Osteoblast (primary cell): Measurements from ENCODE around the gene CIT. TPM values are rescaled to one million over a fixed set of nuclear protein-coding genes. Genes with fewer than 3 reads are reported as not detected.

ENCODE experiments used
- DNase-seq: peaks from one replicate; pipeline ENCODE4 v3.0.0; 2011; ENCODE audit warnings: low spot score, mixed read lengths; ENCODE audit not compliant: insufficient read length; ENCODE audit errors: missing footprints
- H2AFZ ChIP-seq: 2 replicates; pipeline ENCODE4 v1.6.0; 2011; ENCODE audit warnings: mild to moderate bottlenecking, low read length
- H3K27ac ChIP-seq: 2 replicates; pipeline ENCODE4 v1.5.1; 2011; ENCODE audit warnings: mild to moderate bottlenecking, low read depth, low read length, moderate library complexity
- H3K27me3 ChIP-seq: 2 replicates; pipeline ENCODE4 v1.6.0; 2012; ENCODE audit warnings: mild to moderate bottlenecking, control low read depth, inconsistent platforms, low read length, moderate library complexity; ENCODE audit not compliant: insufficient read depth
- H3K36me3 ChIP-seq: 2 replicates; pipeline ENCODE4 v1.5.1; 2011; ENCODE audit warnings: mild to moderate bottlenecking, low read length, control low read depth, moderate library complexity; ENCODE audit not compliant: insufficient read depth
- H3K4me1 ChIP-seq: 2 replicates; pipeline ENCODE4 v1.5.1; 2011; ENCODE audit warnings: mild to moderate bottlenecking, low read length, control low read depth, moderate library complexity; ENCODE audit not compliant: insufficient read depth
- H3K4me2 ChIP-seq: 2 replicates; pipeline ENCODE4 v1.6.0; 2011; ENCODE audit warnings: mild to moderate bottlenecking, low read length; ENCODE audit not compliant: insufficient read depth
- H3K4me3 ChIP-seq: fragments of 200-600 bp; sonication (generic); 3 replicates; pipeline ENCODE4 v1.5.1; 2012; ENCODE audit warnings: mild to moderate bottlenecking, low read length, inconsistent platforms; ENCODE audit not compliant: insufficient read depth
- H3K79me2 ChIP-seq: 2 replicates; pipeline ENCODE4 v1.6.0; 2012; ENCODE audit warnings: mild to moderate bottlenecking, low read length, control low read depth, inconsistent platforms; ENCODE audit not compliant: insufficient read depth
- H3K9me3 ChIP-seq: 2 replicates; pipeline ENCODE4 v1.5.1; 2011; ENCODE audit warnings: low read depth, low read length, control low read depth
- H4K20me1 ChIP-seq: 2 replicates; pipeline ENCODE4 v1.6.0; 2012; ENCODE audit warnings: mild to moderate bottlenecking, low read length, control low read depth; ENCODE audit not compliant: insufficient read depth
- total RNA-seq: library from RNA; depleted of rRNA; stranded (reverse); fragments of >200 nt; gene quantifications from 2 replicates; pipeline ENCODE4 v1.2.3, GENCODE V29; 2012
- TF ChIP-seq, protein P1 (sequence below): IDR thresholded peaks from 2 replicates; pipeline ENCODE4 v1.5.1; 2011; ENCODE audit warnings: mild to moderate bottlenecking, low read depth, low read length, moderate library complexity; ENCODE audit errors: extremely low read depth

CIT gene, protein sequence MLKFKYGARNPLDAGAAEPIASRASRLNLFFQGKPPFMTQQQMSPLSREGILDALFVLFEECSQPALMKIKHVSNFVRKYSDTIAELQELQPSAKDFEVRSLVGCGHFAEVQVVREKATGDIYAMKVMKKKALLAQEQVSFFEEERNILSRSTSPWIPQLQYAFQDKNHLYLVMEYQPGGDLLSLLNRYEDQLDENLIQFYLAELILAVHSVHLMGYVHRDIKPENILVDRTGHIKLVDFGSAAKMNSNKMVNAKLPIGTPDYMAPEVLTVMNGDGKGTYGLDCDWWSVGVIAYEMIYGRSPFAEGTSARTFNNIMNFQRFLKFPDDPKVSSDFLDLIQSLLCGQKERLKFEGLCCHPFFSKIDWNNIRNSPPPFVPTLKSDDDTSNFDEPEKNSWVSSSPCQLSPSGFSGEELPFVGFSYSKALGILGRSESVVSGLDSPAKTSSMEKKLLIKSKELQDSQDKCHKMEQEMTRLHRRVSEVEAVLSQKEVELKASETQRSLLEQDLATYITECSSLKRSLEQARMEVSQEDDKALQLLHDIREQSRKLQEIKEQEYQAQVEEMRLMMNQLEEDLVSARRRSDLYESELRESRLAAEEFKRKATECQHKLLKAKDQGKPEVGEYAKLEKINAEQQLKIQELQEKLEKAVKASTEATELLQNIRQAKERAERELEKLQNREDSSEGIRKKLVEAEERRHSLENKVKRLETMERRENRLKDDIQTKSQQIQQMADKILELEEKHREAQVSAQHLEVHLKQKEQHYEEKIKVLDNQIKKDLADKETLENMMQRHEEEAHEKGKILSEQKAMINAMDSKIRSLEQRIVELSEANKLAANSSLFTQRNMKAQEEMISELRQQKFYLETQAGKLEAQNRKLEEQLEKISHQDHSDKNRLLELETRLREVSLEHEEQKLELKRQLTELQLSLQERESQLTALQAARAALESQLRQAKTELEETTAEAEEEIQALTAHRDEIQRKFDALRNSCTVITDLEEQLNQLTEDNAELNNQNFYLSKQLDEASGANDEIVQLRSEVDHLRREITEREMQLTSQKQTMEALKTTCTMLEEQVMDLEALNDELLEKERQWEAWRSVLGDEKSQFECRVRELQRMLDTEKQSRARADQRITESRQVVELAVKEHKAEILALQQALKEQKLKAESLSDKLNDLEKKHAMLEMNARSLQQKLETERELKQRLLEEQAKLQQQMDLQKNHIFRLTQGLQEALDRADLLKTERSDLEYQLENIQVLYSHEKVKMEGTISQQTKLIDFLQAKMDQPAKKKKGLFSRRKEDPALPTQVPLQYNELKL (N-terminal part only)
- 8.8 and 10.1 TPM in 2 replicates for total RNA-seq

DNA sequence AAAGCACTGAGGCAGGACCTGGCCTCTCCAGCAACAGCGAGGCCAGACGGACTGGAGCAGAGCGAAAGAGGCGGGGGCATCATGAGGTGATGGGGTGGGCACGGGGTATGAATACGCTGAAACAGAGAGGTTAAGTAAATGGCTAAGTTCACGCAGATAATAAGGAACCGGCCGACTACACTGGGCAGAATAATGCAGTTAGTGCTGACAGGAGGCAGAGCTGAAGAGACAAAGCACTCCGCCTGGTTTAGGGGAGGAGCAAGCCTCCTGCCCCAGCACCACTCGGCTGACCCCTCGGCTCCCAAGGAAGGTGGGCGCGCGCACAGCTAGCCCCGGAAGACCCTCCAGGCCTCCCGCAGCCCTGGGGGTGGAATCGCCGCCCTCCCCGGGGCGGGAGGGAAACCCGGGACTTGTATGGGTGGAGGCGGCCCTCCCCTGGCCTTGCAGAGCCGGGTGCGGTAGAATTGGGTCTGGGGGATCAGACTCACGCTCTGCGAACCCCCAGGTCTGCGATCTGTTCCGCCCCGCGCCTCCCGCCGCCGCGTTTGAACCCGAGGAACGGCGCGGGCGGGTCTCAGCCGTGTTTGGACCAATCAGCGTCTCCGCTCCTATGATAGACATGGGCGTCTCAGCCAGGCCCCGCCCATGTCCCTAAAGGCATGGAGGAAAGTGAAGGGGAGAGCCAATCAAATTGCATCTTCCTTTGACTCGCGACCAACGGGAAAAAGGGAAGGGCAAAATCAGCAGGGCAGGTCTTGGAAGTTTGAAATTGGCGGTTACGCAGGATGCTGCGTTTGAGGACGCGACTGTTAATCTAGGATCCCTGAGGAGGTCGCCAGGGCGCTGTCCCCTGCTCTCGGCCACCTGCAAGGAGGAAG is at the start of gene CIT:
Gene CIT, minus strand, starts transcription at position 560 of the 878 bp plus-strand sequence. CDS start 1,152 bp downstream, outside the sequence.
- H3K4me2 ChIP-seq = peak within 1 kb of the TSS; percentile 92
- H3K36me3 ChIP-seq = peaks cover 5% of the 10 kb centered on the region
- peak within 1 kb of the TSS; percentile 95 for H2AFZ ChIP-seq
- TF ChIP-seq, protein P1, sequence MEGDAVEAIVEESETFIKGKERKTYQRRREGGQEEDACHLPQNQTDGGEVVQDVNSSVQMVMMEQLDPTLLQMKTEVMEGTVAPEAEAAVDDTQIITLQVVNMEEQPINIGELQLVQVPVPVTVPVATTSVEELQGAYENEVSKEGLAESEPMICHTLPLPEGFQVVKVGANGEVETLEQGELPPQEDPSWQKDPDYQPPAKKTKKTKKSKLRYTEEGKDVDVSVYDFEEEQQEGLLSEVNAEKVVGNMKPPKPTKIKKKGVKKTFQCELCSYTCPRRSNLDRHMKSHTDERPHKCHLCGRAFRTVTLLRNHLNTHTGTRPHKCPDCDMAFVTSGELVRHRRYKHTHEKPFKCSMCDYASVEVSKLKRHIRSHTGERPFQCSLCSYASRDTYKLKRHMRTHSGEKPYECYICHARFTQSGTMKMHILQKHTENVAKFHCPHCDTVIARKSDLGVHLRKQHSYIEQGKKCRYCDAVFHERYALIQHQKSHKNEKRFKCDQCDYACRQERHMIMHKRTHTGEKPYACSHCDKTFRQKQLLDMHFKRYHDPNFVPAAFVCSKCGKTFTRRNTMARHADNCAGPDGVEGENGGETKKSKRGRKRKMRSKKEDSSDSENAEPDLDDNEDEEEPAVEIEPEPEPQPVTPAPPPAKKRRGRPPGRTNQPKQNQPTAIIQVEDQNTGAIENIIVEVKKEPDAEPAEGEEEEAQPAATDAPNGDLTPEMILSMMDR = no peak
- H3K79me2 ChIP-seq = peaks cover 19% of the 10 kb centered on the region
- peaks cover 9% of the 10 kb centered on the region for H3K4me1 ChIP-seq
- peak within 1 kb of the TSS; percentile 93 for H3K4me3 ChIP-seq
- peak within 1 kb of the TSS; percentile 27 for H3K27ac ChIP-seq
- H3K27me3 ChIP-seq = no peaks in the 10 kb centered on the region
- peak; percentile 97 for DNase-seq
- H3K9me3 ChIP-seq = no peaks in the 10 kb centered on the region
- no peaks in the 10 kb centered on the region for H4K20me1 ChIP-seq

DNA sequence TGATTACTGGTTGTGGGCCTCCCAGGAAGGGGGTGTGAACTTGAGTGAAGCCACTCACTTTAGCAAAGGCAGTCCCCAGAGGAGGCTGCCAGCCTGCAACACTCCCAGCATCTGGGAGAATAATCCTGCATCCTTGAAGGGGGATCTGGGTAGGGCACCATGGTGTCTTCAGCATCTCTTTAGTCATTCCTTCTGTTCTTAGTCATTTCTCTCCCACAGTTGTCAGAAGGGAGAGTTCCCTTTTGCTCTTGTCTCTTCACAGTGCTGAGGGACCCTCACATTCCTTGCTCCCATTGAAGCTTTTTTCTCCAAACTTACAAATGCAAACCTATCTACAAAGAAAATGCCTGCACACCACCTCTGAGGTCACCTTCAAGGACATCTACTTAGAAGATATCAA is 48.1 kb upstream of the CIT start:
- Histone ChIP-seq H3K36me3 (no peaks in the 10 kb centered on the region), H4K20me1 (no peaks in the 10 kb centered on the region)

DNA sequence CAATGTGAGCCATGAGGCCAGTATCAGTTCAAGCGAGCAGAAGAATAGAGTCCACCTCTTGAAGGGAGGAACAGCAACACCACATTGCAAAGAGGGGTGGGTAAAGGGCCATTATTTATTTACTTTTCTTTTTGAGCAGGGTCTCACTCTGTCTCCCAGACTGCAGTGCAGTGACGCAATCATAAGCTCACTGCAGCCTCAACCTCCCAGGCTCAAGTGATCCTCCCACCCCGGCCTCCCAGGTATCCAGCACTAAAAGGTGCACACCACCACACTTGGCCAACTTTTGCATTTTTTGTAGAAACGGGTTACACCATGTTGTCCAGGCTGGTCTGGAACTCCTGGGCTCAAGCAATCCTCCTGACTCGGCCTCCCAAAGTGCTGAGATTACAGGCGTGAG is 42.9 kb upstream of the CIT start:
- Histone ChIP-seq H3K27ac (no peak overlapping the region), H2AFZ (no peak overlapping the region), H3K9me3 (no peaks in the 10 kb centered on the region), H4K20me1 (no peaks in the 10 kb centered on the region), H3K4me2 (no peak overlapping the region), H3K36me3 (no peaks in the 10 kb centered on the region), H3K79me2 (no peaks in the 10 kb centered on the region), H3K4me1 (no peaks in the 10 kb centered on the region), H3K27me3 (peaks cover 15% of the 10 kb centered on the region), H3K4me3 (no peak overlapping the region)
- DNase-seq = no peak
- TF ChIP-seq, protein P1 = no peak

More for the DNA sequence above, 48.1 kb upstream of the CIT start:
- peaks cover 18% of the 10 kb centered on the region for H3K27me3 ChIP-seq
- no peaks in the 10 kb centered on the region for H3K9me3 ChIP-seq
- H3K27ac ChIP-seq = no peak overlapping the region
- no peaks in the 10 kb centered on the region for H3K4me1 ChIP-seq
- DNase-seq = peak; percentile 19
- TF ChIP-seq, protein P1 = no peak
- H2AFZ ChIP-seq = no peak overlapping the region
- H3K79me2 ChIP-seq = no peaks in the 10 kb centered on the region
- no peak overlapping the region for H3K4me3 ChIP-seq
- H3K4me2 ChIP-seq = no peak overlapping the region
